DND-41 (cell line): Measurements from ENCODE around the gene PGF.

Experiments used
- ATAC-seq: fragments of 200-7000 bp; cut with Tn5 transposase; 3 replicates; pipeline ENCODE4 v1.9.1; 2021; ENCODE audit warnings: low read depth; ENCODE audit not compliant: insufficient read depth
- DNase-seq: peaks from one replicate; pipeline ENCODE4 v3.0.0-alpha.2; 2020
- H2AFZ ChIP-seq: 2 replicates; pipeline ENCODE4 v1.6.0; 2012; ENCODE audit warnings: low read depth, low read length
- H3K27ac ChIP-seq: 2 replicates; pipeline ENCODE4 v1.5.1; 2012; ENCODE audit warnings: low read length, inconsistent platforms
- H3K27me3 ChIP-seq: fragments of 200-600 bp; sonication (generic); 2 replicates; pipeline ENCODE4 v1.6.0; 2012; ENCODE audit warnings: low read length, mild to moderate bottlenecking, inconsistent platforms; ENCODE audit not compliant: insufficient read depth, poor library complexity
- H3K36me3 ChIP-seq: 2 replicates; pipeline ENCODE4 v1.5.1; 2012; ENCODE audit warnings: low read length, inconsistent platforms; ENCODE audit not compliant: insufficient read depth
- H3K4me1 ChIP-seq: 2 replicates; pipeline ENCODE4 v1.5.1; 2012; ENCODE audit warnings: mild to moderate bottlenecking, low read length; ENCODE audit not compliant: insufficient read depth
- H3K4me2 ChIP-seq: 2 replicates; pipeline ENCODE4 v1.6.0; 2012; ENCODE audit warnings: mild to moderate bottlenecking, moderate library complexity, low read length, inconsistent platforms; ENCODE audit not compliant: insufficient read depth
- H3K4me3 ChIP-seq, 2 experiments: fragments of 200-600 bp in 1 of 2; shearing (Covaris generic) in 1 of 2; 2 replicates each; pipeline ENCODE4 v1.5.1; 2012 to 2016; ENCODE audit warnings: inconsistent platforms in 2 of 2, low read length in 2 of 2, mild to moderate bottlenecking in 2 of 2, low read depth in 1 of 2, moderate library complexity in 1 of 2
- H3K79me2 ChIP-seq: 2 replicates; pipeline ENCODE4 v1.6.0; 2012; ENCODE audit warnings: low read length, inconsistent platforms; ENCODE audit not compliant: insufficient read depth
- H3K9ac ChIP-seq: 2 replicates; pipeline ENCODE4 v1.6.0; 2012; ENCODE audit warnings: low read depth, mild to moderate bottlenecking, inconsistent platforms, low read length, moderate library complexity
- H3K9me3 ChIP-seq: 2 replicates; pipeline ENCODE4 v1.5.1; 2012; ENCODE audit warnings: low read length, moderate library complexity, mild to moderate bottlenecking, inconsistent platforms; ENCODE audit not compliant: insufficient read depth, severe bottlenecking
- H4K20me1 ChIP-seq: 2 replicates; pipeline ENCODE4 v1.6.0; 2012; ENCODE audit warnings: low read length; ENCODE audit not compliant: insufficient read depth
- CTCF ChIP-seq: IDR thresholded peaks from 2 replicates; pipeline ENCODE4 v1.5.1; 2012; ENCODE audit warnings: borderline replicate concordance, low read length, moderate library complexity, mild to moderate bottlenecking; ENCODE audit not compliant: poor library complexity, severe bottlenecking; ENCODE audit errors: extremely low read depth
- EZH2 ChIP-seq: IDR thresholded peaks from 3 replicates; pipeline ENCODE4 v1.6.1; 2012; ENCODE audit warnings: borderline replicate concordance, low read depth, mild to moderate bottlenecking, moderate library complexity, low read length, inconsistent platforms; ENCODE audit not compliant: severe bottlenecking

Gene PGF

GRCh38 chr14:74922752-74923401, 32.5 kb downstream of the PGF start, which contains the start of gene RPS6KL1:
RPS6KL1 (minus strand) TSS chr14:74923260; CDS start chr14:74921541, 1,719 bp downstream.
- Histone ChIP-seq H3K9me3 (no peaks in the 10 kb centered on the region), H2AFZ (no peak within 1 kb of the TSS), H4K20me1 (0 out of 2 replicates have a peak, but pooled peaks cover 4% of the 10 kb centered on the region), H3K79me2 (no peaks in the 10 kb centered on the region), H3K27ac (no peak within 1 kb of the TSS), H3K9ac (no peak within 1 kb of the TSS), H3K4me1 (no peaks in the 10 kb centered on the region), H3K4me2 (no peak within 1 kb of the TSS), H3K27me3 (no peaks in the 10 kb centered on the region), H3K36me3 (no peaks in the 10 kb centered on the region), H3K4me3 (no peak within 1 kb of the TSS)
- TF ChIP-seq EZH2 (no peak), CTCF (no peak)
- no peak for DNase-seq
- ATAC-seq: no peak

- H3K79me2 ChIP-seq: no peaks in the 10 kb centered on the region
- no peak for DNase-seq
- no peaks in the 10 kb centered on the region for H3K27me3 ChIP-seq
- H4K20me1 ChIP-seq: 0 out of 2 replicates have a peak, but pooled peaks cover 4% of the 10 kb centered on the region
- H3K9ac ChIP-seq: no peak overlapping the region
- no peak overlapping the region for H3K4me2 ChIP-seq
- no peak overlapping the region for H3K4me3 ChIP-seq
- no peak overlapping the region for H2AFZ ChIP-seq
- H3K36me3 ChIP-seq: no peaks in the 10 kb centered on the region
- no peak overlapping the region for H3K27ac ChIP-seq
- no peaks in the 10 kb centered on the region for H3K4me1 ChIP-seq
- no peak for ATAC-seq
- TF ChIP-seq EZH2 (no peak), CTCF (no peak)
- H3K9me3 ChIP-seq: no peaks in the 10 kb centered on the region
These were observed 33.2 kb downstream of the PGF start for GRCh38 chr14:74921987-74922751.

- H3K27ac ChIP-seq: no peak overlapping the region
- H3K9me3 ChIP-seq: no peaks in the 10 kb centered on the region
- H3K79me2 ChIP-seq: no peaks in the 10 kb centered on the region
- no peak overlapping the region for H2AFZ ChIP-seq
- H3K4me1 ChIP-seq: no peaks in the 10 kb centered on the region
- ATAC-seq: no peak
- DNase-seq: no peak
- TF ChIP-seq CTCF (no peak), EZH2 (no peak)
- no peak overlapping the region for H3K4me2 ChIP-seq
- no peaks in the 10 kb centered on the region for H3K27me3 ChIP-seq
- no peaks in the 10 kb centered on the region for H3K36me3 ChIP-seq
- H3K9ac ChIP-seq: no peak overlapping the region
- H4K20me1 ChIP-seq: 0 out of 2 replicates have a peak, but pooled peaks cover 4% of the 10 kb centered on the region
- H3K4me3 ChIP-seq: no peak overlapping the region
These were observed 34.3 kb downstream of the PGF start for GRCh38 chr14:74921053-74921620.
